Colonic mucosa (tissue), 4 donors: Measurements from ENCODE around the gene TRAIP. TPM values are rescaled to one million over a fixed set of nuclear protein-coding genes. Genes with fewer than 3 reads are reported as not detected.

Experiments
- DNase-seq: peaks from one replicate; pipeline ENCODE4 v3.0.0-alpha.2; 2020
- H3K27ac ChIP-seq: fragments of 200-600 bp; one replicate; pipeline ENCODE4 v1.8.0; 2021
- H3K27me3 ChIP-seq: fragments of 200-600 bp; one replicate; pipeline ENCODE4 v1.8.0; 2021
- H3K36me3 ChIP-seq: fragments of 200-600 bp; one replicate; pipeline ENCODE4 v1.8.0; 2021
- H3K4me1 ChIP-seq: fragments of 200-600 bp; one replicate; pipeline ENCODE4 v1.8.0; 2021; ENCODE audit warnings: mild to moderate bottlenecking
- H3K4me3 ChIP-seq: fragments of 200-600 bp; one replicate; pipeline ENCODE4 v1.8.0; 2021
- H3K9ac ChIP-seq, 2 donors: one replicate each; pipeline ENCODE4 v1.7.0; 2013; ENCODE audit warnings: control low read depth in 2 of 2, low read depth in 2 of 2, low read length in 2 of 2
- H3K9me3 ChIP-seq: fragments of 200-600 bp; one replicate; pipeline ENCODE4 v1.8.0; 2021
- intact Hi-C: fragments of 100-400 bp; cut with DNase I; formaldehyde crosslinking; loops from one replicate; pipeline ENCODE4 v1.14.1; 2022
- total RNA-seq, 2 donors: library from RNA; stranded (reverse); fragmentation: NEBNext Ultra II Directional in 1 of 2; extraction: Animal tissue kit (Norgen Biotek cat#: 25700) in 1 of 2; gene quantifications; one replicate each; pipeline ENCODE4 v1.2.1, GENCODE V29; 2021
- TF ChIP-seq, protein P1 (sequence below): fragments of 200-600 bp; IDR thresholded peaks from one replicate; pipeline ENCODE4 v1.8.0; 2022; ENCODE audit warnings: antibody characterized with exemption, mild to moderate bottlenecking
- donor health status: healthy.
- donor health status: DM: no; HTN: no; CAD: no.
- donor health status: DM: no; HTN: no; CAD: no.

TRAIP gene
- total RNA-seq, 2 donors from 2014 or later = 3.6 to 19.7 TPM

DNA sequence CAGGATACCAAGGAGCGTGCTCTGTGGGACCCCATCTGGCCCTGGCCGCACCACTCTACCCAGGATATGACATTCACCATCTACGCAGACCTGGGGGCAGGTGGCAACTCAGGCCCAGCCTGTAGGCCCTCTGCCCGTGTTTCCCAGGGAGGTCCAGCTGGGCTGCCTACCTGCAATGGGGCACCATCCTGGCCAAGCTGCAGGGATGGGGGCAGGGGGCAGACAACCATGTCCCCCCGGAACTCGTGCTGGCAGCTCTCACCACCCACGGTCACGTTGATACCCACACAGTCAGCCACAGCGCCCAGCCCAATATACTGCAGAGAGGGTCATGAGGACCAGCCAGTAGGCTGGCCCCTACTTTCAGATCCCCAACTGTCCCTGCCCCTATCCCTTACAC, 39.4 kb upstream of the TRAIP start:
- no peaks in the 10 kb centered on the region for H3K4me1 ChIP-seq
- DNase-seq = no peak
- intact Hi-C loops = no loop called here
- H3K36me3 ChIP-seq = peaks cover 6% of the 10 kb centered on the region
- H3K9me3 ChIP-seq = no peaks in the 10 kb centered on the region
- TF ChIP-seq, protein P1, sequence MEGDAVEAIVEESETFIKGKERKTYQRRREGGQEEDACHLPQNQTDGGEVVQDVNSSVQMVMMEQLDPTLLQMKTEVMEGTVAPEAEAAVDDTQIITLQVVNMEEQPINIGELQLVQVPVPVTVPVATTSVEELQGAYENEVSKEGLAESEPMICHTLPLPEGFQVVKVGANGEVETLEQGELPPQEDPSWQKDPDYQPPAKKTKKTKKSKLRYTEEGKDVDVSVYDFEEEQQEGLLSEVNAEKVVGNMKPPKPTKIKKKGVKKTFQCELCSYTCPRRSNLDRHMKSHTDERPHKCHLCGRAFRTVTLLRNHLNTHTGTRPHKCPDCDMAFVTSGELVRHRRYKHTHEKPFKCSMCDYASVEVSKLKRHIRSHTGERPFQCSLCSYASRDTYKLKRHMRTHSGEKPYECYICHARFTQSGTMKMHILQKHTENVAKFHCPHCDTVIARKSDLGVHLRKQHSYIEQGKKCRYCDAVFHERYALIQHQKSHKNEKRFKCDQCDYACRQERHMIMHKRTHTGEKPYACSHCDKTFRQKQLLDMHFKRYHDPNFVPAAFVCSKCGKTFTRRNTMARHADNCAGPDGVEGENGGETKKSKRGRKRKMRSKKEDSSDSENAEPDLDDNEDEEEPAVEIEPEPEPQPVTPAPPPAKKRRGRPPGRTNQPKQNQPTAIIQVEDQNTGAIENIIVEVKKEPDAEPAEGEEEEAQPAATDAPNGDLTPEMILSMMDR = no peak
- no peak overlapping the region for H3K27ac ChIP-seq
- no peak overlapping the region for H3K4me3 ChIP-seq
- H3K27me3 ChIP-seq = no peaks in the 10 kb centered on the region
- H3K9ac ChIP-seq = no peak overlapping the region

DNA sequence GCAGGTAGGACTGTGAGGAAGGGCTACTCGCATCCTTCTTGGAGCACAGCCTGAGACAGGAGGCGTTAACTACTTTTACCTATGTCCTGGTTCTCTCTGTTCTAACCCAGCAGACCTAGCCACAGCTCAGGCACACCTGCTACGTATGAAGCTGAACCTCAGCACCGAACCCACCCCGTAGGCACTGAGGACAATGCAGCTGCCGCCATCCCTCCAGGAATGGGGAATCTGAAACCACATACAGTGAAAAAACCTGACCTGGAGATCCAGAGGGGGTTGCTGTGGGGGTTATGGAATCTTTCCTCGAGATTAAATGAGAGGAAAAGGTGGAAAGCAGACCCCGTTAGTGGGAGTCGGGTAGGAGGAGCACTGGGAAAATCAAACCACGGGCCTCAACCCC, 32.9 kb upstream of the TRAIP start:
- Histone ChIP-seq H3K27ac (no peak overlapping the region), H3K9ac (no peak overlapping the region), H3K9me3 (no peaks in the 10 kb centered on the region), H3K4me1 (no peaks in the 10 kb centered on the region), H3K36me3 (no peaks in the 10 kb centered on the region), H3K27me3 (no peaks in the 10 kb centered on the region), H3K4me3 (no peak overlapping the region)
- no peak for DNase-seq
- intact Hi-C loops = no loop called here
- TF ChIP-seq, protein P1 = no peak

DNA sequence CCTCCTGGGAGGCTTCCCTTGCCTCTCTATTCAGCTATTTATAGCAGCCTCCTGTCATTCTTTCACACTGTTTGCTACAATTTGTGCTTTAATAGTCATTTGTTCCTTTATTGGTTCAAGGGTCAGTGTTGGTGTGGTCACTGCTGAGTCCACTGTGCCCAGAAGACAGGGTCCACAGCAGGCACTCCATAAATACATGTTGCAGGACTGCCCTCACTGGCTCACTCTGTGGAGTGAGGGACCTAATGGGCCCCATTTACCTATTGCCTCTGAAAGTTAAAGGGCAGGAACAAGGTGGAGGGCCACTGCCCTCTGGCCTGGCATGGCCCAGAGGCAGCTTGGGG, 30.5 kb upstream of the TRAIP start:
- Histone ChIP-seq H3K27me3 (no peaks in the 10 kb centered on the region), H3K27ac (no peak overlapping the region), H3K4me3 (no peak overlapping the region), H3K4me1 (no peaks in the 10 kb centered on the region), H3K9me3 (no peaks in the 10 kb centered on the region), H3K9ac (no peak overlapping the region), H3K36me3 (no peaks in the 10 kb centered on the region)
- TF ChIP-seq, protein P1 = no peak
- no peak for DNase-seq
- intact Hi-C loops = no loop called here

DNA sequence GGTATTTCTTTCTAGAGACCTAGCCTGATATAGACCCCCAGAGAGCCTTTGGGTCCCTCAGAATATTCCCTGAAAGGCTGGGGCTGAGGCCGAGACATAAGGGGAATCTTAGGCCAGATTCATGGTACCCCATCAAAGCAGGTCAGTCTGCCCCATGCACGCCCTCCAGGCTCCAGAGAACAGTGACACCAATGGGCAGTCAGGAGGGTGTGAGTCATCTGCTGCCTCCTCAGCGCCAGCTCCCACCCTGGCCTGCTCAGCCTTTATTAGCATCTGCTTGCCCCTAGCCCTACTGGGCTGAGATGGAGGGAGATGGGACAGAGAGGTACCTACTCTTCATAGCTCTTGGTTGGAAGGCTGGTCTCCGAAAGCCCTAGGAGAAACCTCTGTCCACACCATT, 27.6 kb upstream of the TRAIP start:
- TF ChIP-seq, protein P1 = no peak
- Histone ChIP-seq H3K4me1 (no peaks in the 10 kb centered on the region), H3K9ac (no peak overlapping the region), H3K9me3 (no peaks in the 10 kb centered on the region), H3K36me3 (no peaks in the 10 kb centered on the region), H3K4me3 (no peak overlapping the region), H3K27me3 (no peaks in the 10 kb centered on the region), H3K27ac (no peak overlapping the region)
- intact Hi-C loops = no loop called here
- no peak for DNase-seq

DNA sequence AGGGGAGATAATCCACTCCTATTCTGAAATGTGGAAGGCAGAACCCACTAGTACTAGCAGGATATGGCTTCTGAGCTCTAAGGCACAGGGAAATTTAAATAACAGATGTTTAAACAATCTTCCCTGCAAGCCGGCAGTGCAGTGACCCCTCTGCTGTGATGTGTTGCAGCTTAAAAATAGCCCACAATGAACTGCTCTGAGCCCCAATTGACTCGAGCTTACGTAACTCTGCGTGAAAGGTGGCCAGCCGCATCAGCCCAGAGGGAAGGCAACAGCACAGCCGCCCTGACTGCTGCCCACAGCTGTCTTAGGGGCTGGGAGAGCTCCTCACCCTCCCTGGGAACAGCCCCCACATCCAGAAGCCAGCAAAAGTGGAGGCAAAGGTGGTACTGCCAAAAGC, 25.8 kb upstream of the TRAIP start:
- Histone ChIP-seq H3K4me3 (no peak overlapping the region), H3K9me3 (no peaks in the 10 kb centered on the region), H3K9ac (no peak overlapping the region), H3K36me3 (no peaks in the 10 kb centered on the region), H3K4me1 (no peaks in the 10 kb centered on the region), H3K27ac (no peak overlapping the region), H3K27me3 (no peaks in the 10 kb centered on the region)
- intact Hi-C loops = no loop called here
- DNase-seq = no peak
- TF ChIP-seq, protein P1 = no peak
